Left lung (tissue), 10 donors: ENCODE results near the gene SFT2D1. TPM values are rescaled to one million over a fixed set of nuclear protein-coding genes. Genes with fewer than 3 reads are reported as not detected.

Source experiments
- ATAC-seq: fragments of 200-7000 bp; cut with Tn5 transposase; one replicate; pipeline ENCODE4 v1.9.1; 2020; ENCODE audit warnings: moderate library complexity
- DNase-seq, 4 donors: peaks; one replicate each; pipeline ENCODE4 v3.0.0-alpha.2; 2013 to 2020
- H3K27ac ChIP-seq, 2 donors: fragments of 200-600 bp; sonication (generic) in 1 of 2; one replicate each; pipeline versions ENCODE4 v1.5.0 to v1.8.0; 2020 to 2021
- H3K27me3 ChIP-seq, 2 donors: fragments of 200-600 bp; sonication (generic) in 1 of 2; one replicate each; pipeline versions ENCODE4 v1.5.0 to v1.8.0; 2020 to 2021
- H3K36me3 ChIP-seq, 2 donors: fragments of 200-600 bp; sonication (generic) in 1 of 2; one replicate each; pipeline versions ENCODE4 v1.5.0 to v1.8.0; 2020 to 2021
- H3K4me1 ChIP-seq, 2 donors: fragments of 200-600 bp; one replicate each; pipeline ENCODE4 v1.8.0; 2021
- H3K4me3 ChIP-seq, 2 donors: fragments of 200-600 bp; sonication (generic) in 1 of 2; one replicate each; pipeline versions ENCODE4 v1.5.0 to v1.8.0; 2020 to 2021; ENCODE audit warnings: mild to moderate bottlenecking in 1 of 2
- H3K9me3 ChIP-seq, 2 donors: fragments of 200-600 bp; sonication (generic) in 1 of 2; one replicate each; pipeline versions ENCODE4 v1.5.0 to v1.8.0; 2020 to 2021
- intact Hi-C, 2 donors: fragments of 100-400 bp; cut with DNase I; formaldehyde crosslinking; loops; one replicate each; pipeline versions ENCODE4 v1.11.2 to v1.14.2; 2022
- polyA plus RNA-seq, 6 donors: library from polyadenylated mRNA; unstranded; fragments of 120-200 nt; gene quantifications; one replicate each; pipeline ENCODE4 v1.2.1, GENCODE V29; 2013; ENCODE audit not compliant: insufficient read length in 6 of 6
- total RNA-seq, 2 donors: library from RNA; stranded (reverse); fragmentation: NEBNext Ultra II Directional; extraction: Animal tissue kit (Norgen Biotek cat#: 25700); gene quantifications; one replicate each; pipeline ENCODE4 v1.2.1, GENCODE V29; 2021
- TF ChIP-seq, protein P1 (sequence below), 2 donors: fragments of 200-600 bp; sonication (generic) in 1 of 2; IDR thresholded peaks; one replicate each; pipeline versions ENCODE4 v1.5.0 to v1.8.0; 2021; ENCODE audit warnings: antibody characterized with exemption in 2 of 2
- donor health status: DM: no; HTN: yes; CAD: no.
- donor health status: DM: no; HTN: no; CAD: no.

SFT2D1 gene
- total and polyA plus RNA-seq, 8 donors: 49.5 to 63.8 (median 59.9) TPM

DNA sequence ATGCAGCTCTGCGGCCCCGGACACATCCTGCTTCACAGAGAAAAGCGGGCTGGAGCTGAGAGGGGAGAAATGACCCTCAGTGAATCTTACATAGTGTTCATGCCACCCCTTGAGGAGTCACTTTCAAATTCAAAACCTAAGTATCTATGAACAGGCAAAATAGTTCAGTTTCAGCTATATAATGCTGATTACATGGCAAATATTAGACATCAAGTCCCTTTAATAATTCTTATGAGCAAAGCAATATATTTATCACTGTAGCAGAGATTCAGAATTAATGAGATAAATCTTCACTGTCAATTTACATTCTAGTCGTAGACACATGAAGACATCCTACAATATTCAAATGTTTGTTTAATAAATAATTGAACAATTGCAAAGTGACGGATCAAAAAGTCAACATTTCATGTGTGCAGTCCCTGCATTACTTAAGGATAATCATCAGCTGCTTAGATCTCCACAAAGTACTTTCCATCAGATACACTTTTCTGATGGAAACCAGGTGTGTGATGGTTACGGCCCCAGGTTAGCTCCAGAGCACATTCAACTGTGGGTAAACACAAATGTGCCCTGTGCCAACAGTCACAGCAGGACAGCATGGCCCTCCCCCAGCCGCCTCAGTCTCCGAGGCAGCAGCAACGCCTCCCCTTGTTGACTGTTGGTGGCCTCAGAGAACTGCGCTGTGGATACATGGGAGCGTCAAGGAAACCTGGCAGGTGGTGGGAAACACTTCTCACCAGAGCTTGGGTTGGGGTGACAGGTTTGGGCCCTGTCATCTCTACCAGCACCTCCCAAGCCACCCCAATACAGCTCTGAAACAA is 33.4 kb downstream of the SFT2D1 start:
- TF ChIP-seq, protein P1, sequence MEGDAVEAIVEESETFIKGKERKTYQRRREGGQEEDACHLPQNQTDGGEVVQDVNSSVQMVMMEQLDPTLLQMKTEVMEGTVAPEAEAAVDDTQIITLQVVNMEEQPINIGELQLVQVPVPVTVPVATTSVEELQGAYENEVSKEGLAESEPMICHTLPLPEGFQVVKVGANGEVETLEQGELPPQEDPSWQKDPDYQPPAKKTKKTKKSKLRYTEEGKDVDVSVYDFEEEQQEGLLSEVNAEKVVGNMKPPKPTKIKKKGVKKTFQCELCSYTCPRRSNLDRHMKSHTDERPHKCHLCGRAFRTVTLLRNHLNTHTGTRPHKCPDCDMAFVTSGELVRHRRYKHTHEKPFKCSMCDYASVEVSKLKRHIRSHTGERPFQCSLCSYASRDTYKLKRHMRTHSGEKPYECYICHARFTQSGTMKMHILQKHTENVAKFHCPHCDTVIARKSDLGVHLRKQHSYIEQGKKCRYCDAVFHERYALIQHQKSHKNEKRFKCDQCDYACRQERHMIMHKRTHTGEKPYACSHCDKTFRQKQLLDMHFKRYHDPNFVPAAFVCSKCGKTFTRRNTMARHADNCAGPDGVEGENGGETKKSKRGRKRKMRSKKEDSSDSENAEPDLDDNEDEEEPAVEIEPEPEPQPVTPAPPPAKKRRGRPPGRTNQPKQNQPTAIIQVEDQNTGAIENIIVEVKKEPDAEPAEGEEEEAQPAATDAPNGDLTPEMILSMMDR (IDR thresholded peaks at IDR 0.05): no peak
- Histone ChIP-seq H3K9me3 (no peaks in the 10 kb centered on the region), H3K4me3 (peak overlapping the region in 1 of 2 donors; percentile 41), H3K27ac (no peak overlapping the region), H3K36me3 (no peaks in the 10 kb centered on the region), H3K27me3 (peaks cover 50 to 71% of the 10 kb centered on the region in 2 donors), H3K4me1 (peaks cover 11 to 23% of the 10 kb centered on the region in 2 donors)
- no peak for ATAC-seq
- peak in 1 of 4 donors; percentile 27 for DNase-seq
- intact Hi-C loops: no loop called here

DNA sequence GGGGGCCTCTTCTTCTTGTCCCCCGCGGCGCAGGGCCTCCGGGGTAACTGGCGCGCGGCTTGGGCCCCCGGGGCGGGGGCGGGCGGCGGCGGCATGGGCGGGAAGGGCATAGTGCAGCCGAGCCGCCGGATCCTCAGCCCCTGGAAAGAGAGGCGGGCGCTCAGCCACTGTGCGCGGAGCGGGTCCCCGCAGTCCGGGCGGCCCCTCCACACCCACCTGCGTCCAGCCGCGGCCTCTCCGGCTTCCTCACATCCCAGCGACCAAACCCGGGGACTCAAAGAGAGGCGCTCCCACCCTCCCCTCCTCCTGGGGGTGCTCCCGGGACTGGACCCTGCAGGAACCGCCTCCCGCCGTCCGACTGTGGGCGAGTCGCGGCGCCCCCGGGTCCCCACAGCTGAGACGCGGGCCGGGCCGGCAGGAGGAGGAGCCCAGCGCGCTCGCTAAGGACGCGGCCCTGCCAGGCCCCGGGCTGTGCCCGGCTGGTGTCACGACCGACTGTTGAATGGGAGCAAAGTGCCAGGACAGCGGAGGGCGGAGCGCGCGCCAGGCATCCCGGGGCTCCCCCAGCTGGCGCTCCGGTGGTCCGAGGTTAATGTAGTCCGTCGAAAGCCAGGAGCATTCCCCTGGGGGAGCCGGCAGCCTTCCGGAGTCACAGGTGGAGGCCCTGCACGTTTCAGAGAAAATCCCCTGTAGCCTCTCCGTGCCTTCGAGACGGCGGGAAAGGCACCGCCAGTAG is 34.1 kb downstream of the SFT2D1 start, which contains the start of gene PRR18:
Gene PRR18, minus strand, starts transcription at position 360 of the 736 bp plus-strand sequence. Its CDS starts 250 bp downstream, at position 110.
- H3K4me1 ChIP-seq: peaks cover 11 to 23% of the 10 kb centered on the region in 2 donors
- DNase-seq (no peak), ATAC-seq (peak; percentile 61)
- peaks cover 50 to 77% of the 10 kb centered on the region in 2 donors for H3K27me3 ChIP-seq
- TF ChIP-seq, protein P1 (IDR thresholded peaks at IDR 0.05): no peak
- peak within 1 kb of the TSS; percentile 25 to 41 for H3K4me3 ChIP-seq
- no peaks in the 10 kb centered on the region for H3K36me3 ChIP-seq
- H3K27ac ChIP-seq: no peak within 1 kb of the TSS
- H3K9me3 ChIP-seq: no peaks in the 10 kb centered on the region
- intact Hi-C loops: no loop called here

DNA sequence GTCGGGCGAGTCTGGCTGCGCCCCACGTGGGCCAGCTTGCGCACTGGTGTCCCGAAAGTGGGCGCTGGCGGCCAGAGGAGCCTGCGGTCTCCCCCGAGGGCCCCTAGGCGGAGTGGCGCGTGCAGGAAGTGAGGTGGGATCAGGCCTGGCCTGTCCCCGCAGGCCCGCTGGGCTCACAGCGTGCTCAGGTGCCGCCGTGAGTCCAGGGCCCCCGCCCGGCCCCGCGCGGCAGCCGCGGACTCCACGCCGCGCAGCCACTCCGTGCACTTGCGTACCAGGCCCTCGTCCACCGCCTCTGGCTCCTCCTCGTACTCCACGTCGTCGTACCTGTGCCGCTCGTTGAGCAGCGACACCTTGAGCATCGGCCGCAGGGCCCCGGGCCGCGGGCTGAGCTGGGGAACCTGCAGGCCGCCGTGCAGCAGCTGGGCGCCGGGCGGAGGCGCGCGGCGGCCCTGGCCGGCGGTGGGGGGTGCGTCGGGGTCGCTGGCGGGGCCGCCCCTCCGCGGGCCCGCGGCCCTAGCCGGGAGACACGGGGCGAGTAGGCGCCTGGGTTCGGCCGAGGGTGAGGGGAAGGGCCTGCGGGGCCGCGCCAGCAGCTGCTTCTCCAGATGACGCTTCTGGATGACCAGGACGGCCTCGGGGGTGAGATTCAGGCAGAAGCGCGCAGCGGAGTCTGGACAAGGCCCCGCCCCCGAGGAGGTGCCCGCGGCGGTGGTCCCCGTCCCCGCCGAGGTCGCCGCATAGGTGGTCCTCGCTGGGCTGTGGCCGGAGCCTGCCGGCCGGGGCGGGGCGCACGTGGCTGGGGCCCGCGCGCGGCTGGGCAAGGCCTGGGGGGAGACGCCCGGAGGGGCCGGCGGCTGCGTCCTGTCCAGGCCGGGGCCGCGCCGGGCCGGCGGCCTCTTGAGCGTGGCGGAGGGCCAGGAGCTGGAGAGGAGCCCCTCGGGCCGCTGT is 35.0 kb downstream of the SFT2D1 start:
- peaks cover 50 to 82% of the 10 kb centered on the region in 2 donors for H3K27me3 ChIP-seq
- peak; percentile 55 for ATAC-seq
- H3K4me3 ChIP-seq: peak overlapping the region; percentile 25 to 41
- DNase-seq: peak in 2 of 4 donors; percentile 26 to 81
- H3K9me3 ChIP-seq: no peaks in the 10 kb centered on the region
- H3K36me3 ChIP-seq: no peaks in the 10 kb centered on the region
- no peak overlapping the region for H3K27ac ChIP-seq
- peaks cover 11 to 23% of the 10 kb centered on the region in 2 donors for H3K4me1 ChIP-seq
- intact Hi-C loops: no loop called here
- TF ChIP-seq, protein P1 (IDR thresholded peaks at IDR 0.05): no peak

DNA sequence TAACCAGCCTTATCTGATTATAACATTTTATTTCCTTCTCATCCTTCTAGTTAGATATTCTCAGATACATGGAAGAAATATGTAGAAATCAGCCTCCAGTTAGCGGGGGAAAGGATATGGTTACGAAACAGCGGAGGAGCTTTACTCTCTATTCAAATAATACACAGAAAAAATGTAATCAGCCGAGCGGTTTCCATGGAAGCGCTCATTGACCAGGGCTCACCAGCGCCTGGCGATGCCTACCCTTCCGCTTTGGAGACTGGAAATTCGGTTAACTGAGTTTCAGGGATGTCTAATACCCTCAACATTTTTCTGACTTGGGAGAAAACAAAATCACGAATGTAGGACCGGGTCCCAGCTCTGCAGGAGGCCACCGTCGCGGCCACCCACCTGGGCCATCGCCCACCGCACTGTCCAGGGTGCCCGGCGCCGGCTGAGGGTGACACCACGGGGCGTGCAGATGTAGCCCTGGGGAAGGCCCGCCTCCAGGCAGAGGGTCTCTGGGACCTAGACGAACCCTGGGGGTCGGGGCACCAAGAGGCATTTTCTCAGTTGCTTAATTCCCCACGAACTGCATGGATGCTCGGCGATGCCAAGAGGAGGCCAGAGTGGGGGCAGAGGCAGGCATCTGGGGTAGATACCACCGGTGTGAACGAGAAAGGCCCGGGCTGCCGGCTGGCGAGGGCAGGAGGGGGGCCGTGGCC is 35.8 kb downstream of the SFT2D1 start:
- no peaks in the 10 kb centered on the region for H3K36me3 ChIP-seq
- H3K27ac ChIP-seq: no peak overlapping the region
- peaks cover 11 to 23% of the 10 kb centered on the region in 2 donors for H3K4me1 ChIP-seq
- H3K9me3 ChIP-seq: no peaks in the 10 kb centered on the region
- H3K4me3 ChIP-seq: peak overlapping the region in 1 of 2 donors; percentile 41
- intact Hi-C loops: no loop called here
- DNase-seq (no peak), ATAC-seq (no peak)
- TF ChIP-seq, protein P1 (IDR thresholded peaks at IDR 0.05): no peak
- H3K27me3 ChIP-seq: peaks cover 50 to 84% of the 10 kb centered on the region in 2 donors
